SK-N-SH (cell line): ENCODE measurements around the gene BDKRB2. TPM values are rescaled to one million over a fixed set of nuclear protein-coding genes. Genes with fewer than 3 reads are reported as not detected.

Experiments used
- CTCF ChIA-PET: fragments of 300-600, 350-600 bp; formaldehyde crosslinking; extraction: SDS; loops from one replicate; lab custom pipeline; 2021; lab: Yijun Ruan, JAX
- POLR2A ChIA-PET: fragments of 350-600 bp; sonication (Branson Sonifier 250); formaldehyde crosslinking; extraction: SDS; loops from one replicate; lab custom pipeline; 2020; ENCODE audit warnings: antibody characterized with exemption, inconsistent platforms; lab: Yijun Ruan, JAX
- DNase-seq: peaks from one replicate; pipeline ENCODE4 v3.0.0; 2012
- H2AFZ ChIP-seq: fragments of 200-600 bp; sonication (generic); 2 replicates; pipeline ENCODE4 v1.8.1; 2016; ENCODE audit warnings: antibody characterized with exemption, mild to moderate bottlenecking, low read depth
- H3F3A ChIP-seq: fragments of 200-600 bp; sonication (generic); replicated peaks from 2 replicates; pipeline ENCODE3; 2016; ENCODE audit warnings: antibody characterized with exemption, mild to moderate bottlenecking; ENCODE audit not compliant: insufficient read depth
- H3K27ac ChIP-seq, 2 experiments: fragments of 200-500 bp in 1 of 2; fragments of 200-600 bp in 1 of 2; sonication (Bioruptor generic) in 1 of 2; sonication (generic), shearing (Covaris generic) in 1 of 2; 2 replicates each; pipeline versions ENCODE4 v1.5.1 to v1.6.1; 2014 to 2016; ENCODE audit warnings: low read depth in 2 of 2, inconsistent platforms in 1 of 2, low read length in 1 of 2, mild to moderate bottlenecking in 1 of 2, mixed read lengths in 1 of 2
- H3K27me3 ChIP-seq: fragments of 200-600 bp; sonication (generic), shearing (Covaris generic); 2 replicates; pipeline ENCODE4 v1.6.1; 2016; ENCODE audit warnings: mixed run types; ENCODE audit not compliant: insufficient read depth
- H3K36me3 ChIP-seq, 2 experiments: fragments of 200-500 bp in 1 of 2; fragments of 200-600 bp in 1 of 2; sonication (Bioruptor generic) in 1 of 2; sonication (generic) in 1 of 2; replicated peaks in 1 of 2; 2 replicates each; pipeline versions ENCODE3 to v1.5.1; 2014 to 2016; ENCODE audit warnings: low read length in 1 of 2, mild to moderate bottlenecking in 1 of 2; ENCODE audit not compliant: insufficient read depth in 2 of 2, control insufficient read depth in 1 of 2
- H3K4me1 ChIP-seq, 2 experiments: fragments of 200-500 bp in 1 of 2; fragments of 200-600 bp in 1 of 2; sonication (Bioruptor generic) in 1 of 2; sonication (generic), shearing (Covaris generic) in 1 of 2; 2 replicates each; pipeline versions ENCODE4 v1.5.1 to v1.6.1; 2014 to 2016; ENCODE audit warnings: low read depth in 1 of 2, low read length in 1 of 2, mixed run types in 1 of 2; ENCODE audit not compliant: insufficient read depth in 2 of 2, control insufficient read depth in 1 of 2
- H3K4me2 ChIP-seq: fragments of 200-600 bp; sonication (generic), shearing (Covaris generic); 2 replicates; pipeline ENCODE4 v1.6.1; 2017; ENCODE audit warnings: mixed run types
- H3K4me3 ChIP-seq, 2 experiments: fragments of 200-500 bp in 1 of 2; fragments of 200-600 bp in 1 of 2; sonication (Bioruptor generic) in 1 of 2; sonication (generic), shearing (Covaris generic) in 1 of 2; 2 replicates each; pipeline versions ENCODE4 v1.5.1 to v1.8.1; 2014 to 2016; ENCODE audit warnings: low read depth in 2 of 2, inconsistent platforms in 1 of 2, low read length in 1 of 2, mild to moderate bottlenecking in 1 of 2, mixed read lengths in 1 of 2, moderate library complexity in 1 of 2
- H3K79me2 ChIP-seq: fragments of 200-600 bp; sonication (generic); 2 replicates; pipeline ENCODE4 v1.8.1; 2017; ENCODE audit warnings: mild to moderate bottlenecking; ENCODE audit not compliant: insufficient read depth
- H3K9ac ChIP-seq: fragments of 200-600 bp; sonication (generic); 2 replicates; pipeline ENCODE4 v1.6.1; 2017; ENCODE audit warnings: mixed run types
- H3K9me2 ChIP-seq: fragments of 200-600 bp; sonication (generic); 2 replicates; pipeline ENCODE4 v1.6.1; 2017; ENCODE audit warnings: mixed run types
- H3K9me3 ChIP-seq: fragments of 200-600 bp; sonication (generic); 2 replicates; pipeline ENCODE4 v1.6.1; 2017; ENCODE audit warnings: mixed run types, mild to moderate bottlenecking, moderate library complexity
- H4K20me1 ChIP-seq: fragments of 200-600 bp; sonication (generic); 2 replicates; pipeline ENCODE4 v1.6.1; 2017; ENCODE audit warnings: mild to moderate bottlenecking, mixed run types; ENCODE audit not compliant: insufficient read depth
- ELF1 ChIP-seq: IDR thresholded peaks from 2 replicates; pipeline ENCODE4 v1.4.0; 2012
- EP300 ChIP-seq, 2 experiments: IDR thresholded peaks; 2 replicates each; pipeline versions ENCODE4 v1.4.0 to v1.6.1; 2012; ENCODE audit warnings: borderline replicate concordance in 1 of 2, low read depth in 1 of 2, low read length in 1 of 2
- EZH2phosphoT487 ChIP-seq: fragments of 200-600 bp; sonication (generic); IDR thresholded peaks from 2 replicates; pipeline ENCODE4 v1.6.1; 2017; ENCODE audit warnings: low read depth, mixed run types, mild to moderate bottlenecking, antibody characterized with exemption, moderate library complexity, borderline replicate concordance
- FOSL2 ChIP-seq: IDR thresholded peaks from 2 replicates; pipeline ENCODE4 v1.4.0; 2012; ENCODE audit warnings: low read depth, mild to moderate bottlenecking, moderate library complexity, borderline replicate concordance
- FOXJ3 ChIP-seq: sonication (generic); formaldehyde crosslinking; IDR thresholded peaks from 2 replicates; pipeline ENCODE4 v1.5.1; 2020; ENCODE audit warnings: mild to moderate bottlenecking, missing genetic modification reagents
- FOXM1 ChIP-seq: IDR thresholded peaks from 2 replicates; pipeline ENCODE4 v1.4.0; 2012; ENCODE audit warnings: low read depth, mild to moderate bottlenecking
- GABPA ChIP-seq: IDR thresholded peaks from 2 replicates; pipeline ENCODE4 v1.4.0; 2012; ENCODE audit warnings: low read depth, mild to moderate bottlenecking
- GATA2 ChIP-seq: sonication (generic); formaldehyde crosslinking; IDR thresholded peaks from 2 replicates; pipeline ENCODE4 v1.5.0; 2020; ENCODE audit warnings: mild to moderate bottlenecking, missing genetic modification reagents
- IRF3 ChIP-seq: fragments of 150-350 bp; IDR thresholded peaks from 2 replicates; pipeline ENCODE4 v1.6.1; 2016; ENCODE audit warnings: mild to moderate bottlenecking, low read depth, low read length
- JUND ChIP-seq: IDR thresholded peaks from 2 replicates; pipeline ENCODE4 v1.4.0; 2012
- MAX ChIP-seq: IDR thresholded peaks from 2 replicates; pipeline ENCODE4 v1.4.0; 2012; ENCODE audit warnings: low read depth
- MEF2A ChIP-seq: IDR thresholded peaks from 2 replicates; pipeline ENCODE4 v1.4.0; 2012; ENCODE audit warnings: low read depth, borderline replicate concordance
- MXI1 ChIP-seq: IDR thresholded peaks from 2 replicates; pipeline ENCODE4 v1.6.1; 2012; ENCODE audit warnings: mild to moderate bottlenecking, low read depth, low read length, improper control_type of control experiment
- NRF1 ChIP-seq: IDR thresholded peaks from 2 replicates; pipeline ENCODE4 v1.6.1; 2012; ENCODE audit warnings: low read depth, mild to moderate bottlenecking, low read length
- POLR2AphosphoS5 ChIP-seq: IDR thresholded peaks from 2 replicates; pipeline ENCODE4 v1.6.1; 2012; ENCODE audit warnings: low read depth, low read length
- RAD21 ChIP-seq: IDR thresholded peaks from 2 replicates; pipeline ENCODE4 v1.6.1; 2012; ENCODE audit warnings: mild to moderate bottlenecking, low read length
- REST ChIP-seq: IDR thresholded peaks from 2 replicates; pipeline ENCODE4 v1.6.1; 2012; ENCODE audit warnings: mild to moderate bottlenecking, low read depth, low read length, moderate library complexity
- RXRA ChIP-seq: IDR thresholded peaks from 2 replicates; pipeline ENCODE4 v1.4.0; 2012; ENCODE audit warnings: low read depth, mild to moderate bottlenecking, borderline replicate concordance
- SIN3A ChIP-seq: IDR thresholded peaks from 2 replicates; pipeline ENCODE4 v1.6.1; 2012; ENCODE audit warnings: low read depth, mild to moderate bottlenecking, low read length, moderate library complexity, borderline replicate concordance
- SMC3 ChIP-seq: IDR thresholded peaks from 2 replicates; pipeline ENCODE4 v1.6.1; 2012; ENCODE audit warnings: low read depth, low read length, improper control_type of control experiment
- TEAD4 ChIP-seq: IDR thresholded peaks from 2 replicates; pipeline ENCODE4 v1.4.0; 2012; ENCODE audit warnings: mild to moderate bottlenecking, borderline replicate concordance; ENCODE audit not compliant: insufficient read depth
- USF1 ChIP-seq: IDR thresholded peaks from 2 replicates; pipeline ENCODE4 v1.4.0; 2012; ENCODE audit warnings: low read depth, borderline replicate concordance
- WGBS: methylation state at CpG from one replicate; pipeline ENCODE4 v1.1.6; 2017; ENCODE audit warnings: low lambda C conversion rate; 5-methylcytosine and 5-hydroxymethylcytosine counted together
- polyA plus RNA-seq, 3 experiments: library from polyadenylated mRNA; depleted of rRNA; stranded (reverse); fragments of >200 nt; gene quantifications; 2 replicates each; pipeline ENCODE4 v1.2.3, GENCODE V29; 2012

Gene BDKRB2
- polyA plus RNA-seq, 1 of the 3 experiments (the other 2 are of a cell fraction): 4.8 TPM

- H3K9ac ChIP-seq: no peak overlapping the region
- no peaks in the 10 kb centered on the region for H3K4me1 ChIP-seq
- H3K79me2 ChIP-seq: no peaks in the 10 kb centered on the region
- POLR2A ChIA-PET: no interaction called here
- H3K27me3 ChIP-seq: no peaks in the 10 kb centered on the region
- no peak overlapping the region for H2AFZ ChIP-seq
- no peak overlapping the region for H3K27ac ChIP-seq
- H3K4me2 ChIP-seq: no peak overlapping the region
- CTCF ChIA-PET: interaction anchor here (0.8 to 1.1 kb wide), 2 partner anchors 15 to 135 kb away, joined by 3 read pairs; no protein-coding TSS in a partner anchor
- H3K4me3 ChIP-seq: no peak overlapping the region
- DNase-seq: no peak
- WGBS: 88% methylated on average over 4 of the region's 4 CpGs
- H3K9me3 ChIP-seq: no peaks in the 10 kb centered on the region
- TF ChIP-seq POLR2AphosphoS5 (no peak), RXRA (no peak), EZH2phosphoT487 (no peak), FOXM1 (no peak), GATA2 (no peak), TEAD4 (no peak), FOSL2 (no peak), MXI1 (no peak), SIN3A (no peak), MAX (no peak), MEF2A (no peak), IRF3 (no peak), JUND (no peak)
- H3F3A ChIP-seq: no peaks in the 10 kb centered on the region
- no peaks in the 10 kb centered on the region for H3K9me2 ChIP-seq
- no peaks in the 10 kb centered on the region for H3K36me3 ChIP-seq
- no peaks in the 10 kb centered on the region for H4K20me1 ChIP-seq
Observed at GRCh38 chr14:96235426-96235825, 30.8 kb downstream of the BDKRB2 start.

GRCh38 chr14:96237641-96238040 is 33.0 kb downstream of the BDKRB2 start:
- WGBS: no CpG with 5 or more reads among the region's 2 CpGs
- H4K20me1 ChIP-seq: no peaks in the 10 kb centered on the region
- ChIA-PET POLR2A (no interaction called here), CTCF (no interaction called here)
- H3K4me2 ChIP-seq: no peak overlapping the region
- H3K27me3 ChIP-seq: no peaks in the 10 kb centered on the region
- no peaks in the 10 kb centered on the region for H3K9me3 ChIP-seq
- no peak overlapping the region for H2AFZ ChIP-seq
- no peak for DNase-seq
- H3K79me2 ChIP-seq: no peaks in the 10 kb centered on the region
- peaks cover 2% of the 10 kb centered on the region for H3F3A ChIP-seq
- H3K27ac ChIP-seq: no peak overlapping the region
- H3K36me3 ChIP-seq: peaks cover 0 to 5% of the 10 kb centered on the region in 2 experiments
- H3K9me2 ChIP-seq: no peaks in the 10 kb centered on the region
- H3K4me3 ChIP-seq: no peak overlapping the region
- no peak overlapping the region for H3K9ac ChIP-seq
- no peaks in the 10 kb centered on the region for H3K4me1 ChIP-seq
- no peak for TF ChIP-seq REST
- no peak for TF ChIP-seq ELF1
- TF ChIP-seq FOSL2: no peak
- no peak for TF ChIP-seq FOXJ3 (CRISPR knock-in tag)
- no peak for TF ChIP-seq POLR2AphosphoS5
- TF ChIP-seq MEF2A: no peak
- TF ChIP-seq EZH2phosphoT487: no peak
- no peak for TF ChIP-seq EP300 (IDR thresholded peaks at IDR 0.05; ENCODE audit: borderline replicate concordance in 1 of 2, low read depth in 1 of 2, low read length in 1 of 2)
- TF ChIP-seq GABPA: no peak
- no peak for TF ChIP-seq SMC3
- no peak for TF ChIP-seq RAD21
- TF ChIP-seq RXRA: no peak
- TF ChIP-seq USF1: no peak
- TF ChIP-seq JUND: no peak
- no peak for TF ChIP-seq NRF1
- TF ChIP-seq MAX: no peak
